ES-I3 (cell line): ENCODE data around the gene SH3BGRL3.

Source experiments
- H3K36me3 ChIP-seq: 2 replicates; pipeline ENCODE4 v1.6.1; 2013; ENCODE audit warnings: mild to moderate bottlenecking, low read length, control low read depth, moderate library complexity; ENCODE audit not compliant: insufficient read depth
- H3K4me1 ChIP-seq: 2 replicates; pipeline ENCODE4 v1.6.1; 2013; ENCODE audit warnings: mild to moderate bottlenecking, control low read depth, low read length; ENCODE audit not compliant: insufficient read depth
- H3K9ac ChIP-seq: 2 replicates; pipeline ENCODE4 v1.6.1; 2013; ENCODE audit warnings: low read depth, mild to moderate bottlenecking, low read length, moderate library complexity
- H3K9me3 ChIP-seq: 2 replicates; pipeline ENCODE4 v1.6.1; 2013; ENCODE audit warnings: mild to moderate bottlenecking, low read length, moderate library complexity; ENCODE audit not compliant: control insufficient read depth, insufficient read depth

Gene SH3BGRL3

DNA sequence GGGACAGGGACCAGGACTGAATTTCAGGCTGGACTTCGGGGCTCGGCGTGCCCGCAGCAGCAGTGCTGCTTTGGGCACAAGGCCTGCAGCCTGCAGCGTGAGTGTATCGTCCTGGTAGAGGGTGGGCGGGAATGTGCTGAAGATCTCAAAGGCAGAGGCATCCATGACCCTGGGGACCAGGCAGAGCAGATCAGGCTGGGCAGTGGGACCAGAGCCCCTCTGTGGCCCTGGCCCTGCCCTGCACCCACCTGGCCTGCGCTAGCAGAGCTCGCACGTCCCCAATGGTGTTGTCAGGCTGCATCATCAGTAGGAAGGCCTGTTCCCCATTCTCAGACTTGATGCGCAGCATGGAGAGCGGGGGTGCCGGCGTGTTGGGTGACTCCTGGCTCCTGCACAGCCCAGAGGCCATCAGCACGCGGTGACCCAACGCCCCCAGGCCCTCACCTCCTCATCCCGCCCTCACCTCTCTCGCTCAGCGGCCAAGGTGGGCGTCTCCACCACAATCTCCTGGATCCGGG, 2.6 kb downstream of the SH3BGRL3 start:
- Histone ChIP-seq H3K9me3 (no peaks in the 10 kb centered on the region), H3K36me3 (no peaks in the 10 kb centered on the region; the same call in 1 of the 2 replicates), H3K4me1 (peaks cover 17% of the 10 kb centered on the region), H3K9ac (no peak overlapping the region)

DNA sequence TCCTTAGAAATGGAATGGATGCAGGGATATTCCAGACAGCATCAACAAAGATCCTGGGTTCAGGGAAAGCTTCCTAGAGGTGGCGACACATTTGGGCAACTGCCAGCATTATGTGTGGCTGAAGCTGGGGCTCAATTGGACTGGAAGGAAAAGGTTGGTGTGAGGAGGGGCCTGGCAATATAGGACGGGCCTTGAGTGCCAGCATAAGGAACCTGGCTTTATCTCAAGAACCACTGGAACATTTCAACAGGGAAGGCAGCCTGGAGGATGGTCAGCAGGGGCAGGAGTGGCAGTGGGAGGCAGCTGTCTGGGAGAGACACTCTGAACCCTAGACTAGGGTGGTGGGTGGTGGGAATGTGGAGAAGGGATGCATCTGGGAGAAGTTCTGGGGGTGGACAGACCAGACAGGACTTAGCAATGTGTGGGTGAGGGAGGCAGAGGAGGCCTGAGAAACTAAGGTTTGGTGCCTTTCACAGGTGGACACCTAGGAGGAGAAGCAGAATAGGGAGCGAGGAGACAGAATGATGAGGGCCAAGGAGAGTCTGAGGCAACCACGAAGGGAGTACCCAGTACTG, 3.5 kb downstream of the SH3BGRL3 start:
- no peaks in the 10 kb centered on the region for H3K9me3 ChIP-seq
- peaks cover 17% of the 10 kb centered on the region for H3K4me1 ChIP-seq

DNA sequence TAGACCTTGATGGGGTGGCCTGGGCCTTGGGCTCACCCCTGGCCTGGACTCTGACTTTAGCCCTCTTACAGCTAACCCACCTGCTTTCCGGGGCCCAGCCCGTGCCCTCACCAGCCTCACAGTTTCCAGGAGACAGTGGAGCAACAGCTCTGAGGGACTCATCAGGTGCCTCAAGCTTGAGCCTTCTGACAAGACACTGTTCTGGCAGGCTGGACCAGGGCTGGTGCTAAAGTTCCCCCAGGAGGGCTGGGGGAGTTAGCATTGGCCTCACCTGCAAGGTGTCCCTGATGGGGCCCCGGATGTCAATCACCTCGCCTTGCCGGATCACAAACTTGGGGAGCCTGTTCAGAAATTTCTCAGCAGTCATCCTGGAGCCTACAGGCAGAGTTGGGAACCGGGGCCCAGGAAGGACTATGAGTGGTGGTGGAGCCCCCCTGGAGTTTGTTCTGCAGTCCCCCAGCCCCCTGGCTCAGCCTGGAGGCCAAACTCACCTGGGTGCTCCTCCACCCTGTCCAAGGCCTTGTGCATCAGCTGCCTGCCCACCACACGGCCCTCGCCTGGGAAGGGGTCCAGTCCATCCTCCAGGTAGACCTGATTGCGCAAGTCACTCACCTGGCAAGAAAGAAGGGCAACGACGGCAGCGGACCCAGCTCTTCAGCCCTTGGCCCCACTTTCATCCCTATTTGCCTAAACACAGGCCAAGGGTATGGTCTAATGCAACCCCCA, 4.1 kb downstream of the SH3BGRL3 start:
- Histone ChIP-seq H3K36me3 (no peaks in the 10 kb centered on the region), H3K4me1 (peaks cover 16% of the 10 kb centered on the region), H3K9me3 (no peaks in the 10 kb centered on the region), H3K9ac (no peak overlapping the region)

More for the DNA sequence above, 3.5 kb downstream of the SH3BGRL3 start:
- Histone ChIP-seq H3K36me3 (no peaks in the 10 kb centered on the region), H3K9ac (no peak overlapping the region)

- no peaks in the 10 kb centered on the region for H3K9me3 ChIP-seq
- H3K36me3 ChIP-seq: no peaks in the 10 kb centered on the region
- peaks cover 19% of the 10 kb centered on the region for H3K4me1 ChIP-seq
- no peak overlapping the region for H3K9ac ChIP-seq
Measured at GRCh38 chr1:26284597-26285347, 4.9 kb downstream of the SH3BGRL3 start.

GRCh38 chr1:26285366-26286063, 5.6 kb downstream of the SH3BGRL3 start:
- H3K9ac ChIP-seq: no peak overlapping the region
- H3K9me3 ChIP-seq: no peaks in the 10 kb centered on the region
- no peaks in the 10 kb centered on the region for H3K36me3 ChIP-seq
- H3K4me1 ChIP-seq: peaks cover 27% of the 10 kb centered on the region

- Histone ChIP-seq H3K9me3 (no peaks in the 10 kb centered on the region), H3K36me3 (no peaks in the 10 kb centered on the region), H3K9ac (no peak overlapping the region), H3K4me1 (peaks cover 32% of the 10 kb centered on the region)
Measured at GRCh38 chr1:26286064-26286416, 6.2 kb downstream of the SH3BGRL3 start.

DNA sequence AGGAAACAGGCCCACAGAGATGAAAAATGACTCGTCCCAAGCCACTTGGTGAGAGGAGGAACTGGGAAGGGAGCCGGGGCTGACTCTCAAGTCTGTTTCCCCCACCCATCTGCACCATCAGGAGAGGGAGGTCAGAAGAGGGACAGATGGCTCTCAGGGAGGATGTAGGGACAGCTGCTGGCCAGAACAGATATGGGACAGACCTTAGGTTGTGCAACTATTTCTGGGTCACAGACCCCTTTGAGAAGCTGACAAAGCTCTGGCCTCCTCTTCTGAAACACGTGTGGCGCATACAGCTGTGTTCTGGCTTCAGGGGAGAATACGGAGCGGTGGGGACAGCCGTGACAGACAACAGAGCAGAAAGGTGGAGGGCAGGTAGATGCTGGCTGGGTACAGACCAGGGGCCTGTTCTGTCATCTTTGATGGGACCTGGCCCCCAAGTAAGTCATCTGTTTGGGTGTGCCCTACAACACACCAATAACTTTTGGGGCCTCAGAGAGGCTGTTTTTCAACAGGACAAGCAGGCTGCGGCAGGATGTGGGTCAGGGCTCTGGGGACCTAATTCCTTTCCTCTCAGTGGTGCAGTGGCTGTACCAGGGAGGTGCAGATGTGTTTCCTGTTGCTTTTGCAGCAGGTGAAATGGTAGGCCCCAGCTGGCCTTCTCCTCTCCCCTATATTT, 7.3 kb downstream of the SH3BGRL3 start:
- Histone ChIP-seq H3K9me3 (no peaks in the 10 kb centered on the region), H3K9ac (no peak overlapping the region), H3K4me1 (peaks cover 29% of the 10 kb centered on the region; the same call in 1 of the 2 replicates), H3K36me3 (no peaks in the 10 kb centered on the region)

DNA sequence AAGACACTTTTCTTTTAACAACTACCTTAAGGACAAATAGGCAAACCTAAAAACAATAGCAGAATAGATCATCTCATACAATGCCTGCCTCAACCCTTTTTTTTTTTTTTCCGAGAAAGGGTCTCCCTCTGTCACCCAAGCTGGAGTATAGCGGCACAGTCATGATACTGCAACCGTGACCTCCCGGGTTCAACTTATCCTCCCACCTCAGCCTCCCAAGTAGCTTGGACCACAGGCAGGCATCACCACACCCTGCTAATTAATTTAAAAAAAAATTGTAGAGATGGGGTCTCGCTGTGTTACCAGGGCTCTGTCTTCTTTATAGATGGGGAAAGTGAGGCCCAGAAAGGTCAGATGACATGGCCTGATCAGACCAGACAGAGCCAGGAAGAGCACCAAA, 7.9 kb downstream of the SH3BGRL3 start:
- Histone ChIP-seq H3K9ac (no peak overlapping the region), H3K9me3 (no peaks in the 10 kb centered on the region), H3K36me3 (no peaks in the 10 kb centered on the region), H3K4me1 (peaks cover 29% of the 10 kb centered on the region; the same call in 1 of the 2 replicates)

DNA sequence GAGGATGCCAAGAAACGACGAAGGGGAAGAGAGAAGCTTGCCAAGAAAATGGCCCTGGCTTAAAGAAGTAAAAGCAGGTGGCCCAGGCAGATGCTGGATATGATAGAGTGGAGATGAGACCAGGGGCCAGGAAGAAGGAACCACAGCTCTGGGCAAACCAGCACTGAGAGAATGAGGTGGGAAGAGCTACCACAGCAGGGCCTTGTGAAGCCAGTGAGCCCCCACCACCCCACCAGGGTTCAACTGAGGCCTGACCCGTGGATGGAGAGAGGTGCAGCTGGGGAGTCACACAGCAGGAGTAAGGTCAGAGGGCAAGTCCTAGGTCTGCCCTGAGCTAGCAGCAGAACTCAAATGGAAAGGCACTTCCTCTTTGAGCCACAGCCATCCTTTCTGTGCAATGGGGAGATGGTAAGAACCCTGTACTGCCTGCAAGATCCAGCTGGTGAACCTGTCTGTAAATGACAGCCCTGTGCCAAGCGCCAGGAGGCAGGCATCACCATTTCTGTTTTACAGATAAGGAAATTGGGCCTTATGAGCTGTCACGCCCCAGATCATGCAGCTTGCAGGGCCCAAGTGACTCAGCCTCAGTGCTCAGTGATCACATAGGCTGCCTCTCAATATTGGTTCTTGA, 8.5 kb downstream of the SH3BGRL3 start:
- H3K4me1 ChIP-seq: peaks cover 29% of the 10 kb centered on the region; the same call in 1 of the 2 replicates
- H3K9ac ChIP-seq: no peak overlapping the region
- no peaks in the 10 kb centered on the region for H3K9me3 ChIP-seq
- H3K36me3 ChIP-seq: no peaks in the 10 kb centered on the region

GRCh38 chr1:26289158-26290059, 9.5 kb downstream of the SH3BGRL3 start:
- H3K4me1 ChIP-seq: peaks cover 29% of the 10 kb centered on the region; the same call in 1 of the 2 replicates
- H3K9ac ChIP-seq: no peak overlapping the region
- no peaks in the 10 kb centered on the region for H3K9me3 ChIP-seq
- no peaks in the 10 kb centered on the region for H3K36me3 ChIP-seq

DNA sequence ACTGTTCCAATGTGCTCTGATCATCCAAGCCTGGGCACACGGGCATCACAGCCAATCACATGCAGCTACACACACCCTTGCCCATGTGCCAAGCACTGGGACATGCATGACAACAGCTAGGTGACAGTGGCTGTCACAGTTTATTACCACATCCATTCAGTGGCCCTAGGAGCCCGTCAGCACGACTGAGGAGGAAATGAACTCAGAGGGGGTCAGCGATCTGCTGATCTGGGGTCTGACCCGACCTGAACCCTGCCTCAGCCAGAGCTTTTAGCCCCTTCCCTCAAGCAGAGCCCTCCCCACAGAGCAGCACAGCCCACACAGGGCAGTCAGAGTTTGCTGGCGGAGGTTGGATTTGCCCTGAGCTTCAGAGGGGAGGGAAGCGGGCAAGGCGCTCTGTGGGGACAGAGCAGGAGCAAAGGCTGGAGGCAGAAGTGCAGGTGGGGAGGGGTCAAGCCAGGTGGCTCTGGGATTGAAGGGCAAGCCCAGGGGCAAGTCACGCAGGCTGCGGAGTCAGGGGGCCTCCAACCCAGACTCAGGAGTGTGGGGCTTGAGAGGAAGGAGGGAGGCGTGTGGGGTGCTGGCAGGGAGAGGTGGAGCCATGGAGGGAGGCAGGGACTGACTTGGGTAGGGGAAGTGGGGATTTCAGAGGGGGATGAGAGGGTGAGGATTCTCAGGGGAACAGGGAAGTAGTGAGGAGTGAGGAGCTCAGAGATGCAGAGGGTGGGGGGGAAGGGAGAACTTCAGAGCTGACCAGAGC, 10.4 kb downstream of the SH3BGRL3 start:
- H3K4me1 ChIP-seq: peaks cover 28% of the 10 kb centered on the region; the same call in 1 of the 2 replicates
- H3K9ac ChIP-seq: no peak overlapping the region
- H3K36me3 ChIP-seq: no peaks in the 10 kb centered on the region
- H3K9me3 ChIP-seq: no peaks in the 10 kb centered on the region

DNA sequence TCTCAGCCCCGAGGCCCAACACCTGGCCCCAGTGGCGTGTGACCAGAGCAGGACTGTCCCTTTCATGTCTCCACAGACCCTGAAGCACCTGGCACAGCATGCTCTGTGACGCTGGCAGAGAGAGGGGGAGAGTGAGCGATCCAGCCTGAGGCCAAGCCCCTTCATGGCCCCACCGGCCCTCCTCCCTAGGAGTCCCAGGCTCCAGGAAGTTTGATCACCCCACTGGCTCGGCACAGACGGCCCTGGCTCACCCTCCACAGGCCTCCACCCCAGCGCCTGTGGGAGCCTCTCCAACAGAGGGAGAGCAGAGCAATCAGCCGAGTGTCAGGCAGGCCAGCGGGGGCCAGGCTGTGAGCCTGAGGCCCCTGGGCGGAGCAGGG, 11.0 kb downstream of the SH3BGRL3 start:
- peaks cover 26% of the 10 kb centered on the region; the same call in 1 of the 2 replicates for H3K4me1 ChIP-seq
- no peaks in the 10 kb centered on the region for H3K9me3 ChIP-seq
- H3K36me3 ChIP-seq: no peaks in the 10 kb centered on the region
- H3K9ac ChIP-seq: no peak overlapping the region
